ENCODE data around the gene B3GAT3.
"Not testable (repeated sequence)": the region's sequence is repeated elsewhere in the genome, so short reads cannot be mapped to it uniquely, and the experiment has no call there.

The B3GAT3 gene

DNA sequence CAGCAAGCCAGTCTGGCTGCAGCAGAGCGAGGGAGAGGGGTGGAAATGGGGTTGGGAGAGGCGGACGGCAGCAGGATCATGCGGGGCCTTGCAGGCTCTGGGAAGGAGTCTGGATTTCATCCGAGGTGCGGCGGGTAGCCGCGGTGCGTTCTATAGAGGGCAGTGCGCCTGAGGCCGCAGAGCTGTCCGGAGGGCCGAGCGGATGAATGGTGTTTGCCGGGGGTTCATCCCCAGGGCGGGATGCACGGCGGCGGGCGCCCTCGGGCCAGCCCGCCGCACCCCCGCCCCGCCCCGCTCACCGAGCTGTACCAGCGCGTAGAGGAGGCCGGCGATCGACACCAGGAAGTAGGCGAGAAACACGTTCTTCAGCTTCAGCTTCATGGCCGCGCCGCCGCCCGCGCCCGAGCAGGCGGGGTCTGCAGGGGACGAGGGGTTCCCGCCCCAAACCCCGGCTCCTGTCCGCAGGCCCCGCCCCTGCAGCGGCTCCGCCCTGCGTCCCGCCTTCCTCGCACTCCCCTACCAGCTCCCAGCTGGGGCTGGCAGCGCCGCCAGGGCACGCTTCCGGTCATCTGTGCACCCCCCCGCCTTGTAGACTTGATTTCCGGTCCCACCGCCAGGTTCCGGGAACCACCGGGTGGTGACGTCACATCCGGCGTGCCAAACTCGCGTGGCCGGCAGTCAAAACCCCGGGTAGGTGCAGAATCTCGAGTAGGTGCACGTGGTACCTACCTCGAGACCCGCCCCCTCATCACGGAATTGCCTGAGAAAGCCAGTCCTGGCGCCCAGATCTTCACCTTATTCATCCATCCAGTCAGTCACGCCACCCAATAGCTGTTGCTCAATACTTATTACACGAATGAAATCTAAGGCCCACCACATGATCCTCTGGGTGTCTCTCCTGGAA, at the start of gene B3GAT3:
Gene B3GAT3, minus strand, starts transcription at position 420 of the 904 bp plus-strand sequence. Its CDS starts 39 bp downstream, at position 381.
- peak; percentile 99 for DNase-seq

- DNase-seq, result no peak
Measured at GRCh38 chr11:62671236-62671607, 49.4 kb upstream of the B3GAT3 start.

- DNase-seq, result no peak
Measured at GRCh38 chr11:62669420-62670161, 47.8 kb upstream of the B3GAT3 start.

- no peak for DNase-seq
Measured at GRCh38 chr11:62667460-62667859, 45.7 kb upstream of the B3GAT3 start.

DNA sequence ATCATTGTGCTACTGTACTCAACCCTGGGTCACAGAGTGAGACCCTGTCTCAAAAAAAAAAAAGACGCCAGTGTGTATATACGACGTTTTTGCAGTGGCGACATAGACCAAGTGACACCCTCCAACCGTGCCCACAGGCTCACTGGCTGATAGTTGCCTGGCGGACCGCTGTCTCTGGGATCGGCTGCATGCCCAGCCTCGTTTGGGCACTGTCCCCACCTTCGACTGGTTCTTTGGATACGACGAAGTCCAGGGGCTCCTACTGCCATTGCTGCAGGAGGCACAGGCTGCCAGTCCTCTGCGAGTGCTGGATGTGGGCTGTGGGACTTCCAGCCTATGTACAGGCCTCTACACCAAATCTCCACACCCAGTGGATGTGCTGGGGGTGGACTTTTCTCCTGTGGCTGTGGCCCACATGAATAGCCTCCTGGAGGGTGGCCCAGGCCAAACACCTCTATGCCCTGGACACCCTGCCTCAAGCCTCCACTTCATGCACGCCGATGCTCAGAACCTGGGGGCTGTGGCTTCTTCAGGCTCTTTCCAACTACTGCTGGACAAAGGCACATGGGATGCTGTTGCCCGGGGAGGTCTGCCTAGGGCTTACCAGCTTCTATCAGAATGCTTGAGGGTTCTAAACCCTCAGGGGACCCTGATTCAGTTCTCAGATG, 44.6 kb upstream of the B3GAT3 start:
- no peak for DNase-seq

GRCh38 chr11:62665599-62666258, 43.9 kb upstream of the B3GAT3 start:
- DNase-seq, result peak; percentile 72

DNA sequence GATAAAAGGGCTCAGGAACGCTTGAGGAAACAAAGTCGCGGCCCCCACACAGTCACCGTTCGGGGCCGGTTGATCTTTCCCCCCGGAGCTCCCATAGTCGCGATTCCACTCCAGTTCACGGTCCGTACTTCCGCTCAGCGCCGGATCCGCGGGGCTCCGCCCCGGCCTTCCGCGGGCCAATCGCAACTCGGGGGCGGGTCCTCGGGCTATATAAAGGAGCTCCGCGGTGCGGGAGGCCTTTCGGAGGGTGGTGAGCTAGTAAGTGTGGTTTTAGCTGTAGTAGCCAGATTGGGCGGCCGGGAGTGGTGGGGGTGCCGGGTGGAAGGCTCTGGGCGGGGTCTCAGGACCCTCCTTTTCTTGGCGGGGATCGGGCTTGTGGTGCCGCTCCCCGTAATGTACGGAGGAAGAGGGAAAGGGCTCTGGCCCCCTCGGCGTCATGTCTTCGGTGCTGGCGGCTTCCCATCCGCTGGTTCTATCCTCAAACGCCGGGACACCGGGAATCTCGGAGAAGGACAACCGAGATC, 43.4 kb upstream of the B3GAT3 start, which contains the start of the genes C11orf98 and CSKMT:
Gene C11orf98, minus strand, starts transcription at position 136 of the 524 bp plus-strand sequence. Its CDS starts 41 bp downstream, at position 95.
Gene CSKMT, plus strand, starts transcription at position 238 of the 524 bp plus-strand sequence. CDS start 568 bp downstream, outside the sequence.
- DNase-seq, result peak; percentile 97

- DNase-seq, result peak; percentile 70
Measured at GRCh38 chr11:62664405-62665074, 42.8 kb upstream of the B3GAT3 start.

GRCh38 chr11:62656796-62657429, 35.1 kb upstream of the B3GAT3 start:
- DNase-seq, result no peak

DNA sequence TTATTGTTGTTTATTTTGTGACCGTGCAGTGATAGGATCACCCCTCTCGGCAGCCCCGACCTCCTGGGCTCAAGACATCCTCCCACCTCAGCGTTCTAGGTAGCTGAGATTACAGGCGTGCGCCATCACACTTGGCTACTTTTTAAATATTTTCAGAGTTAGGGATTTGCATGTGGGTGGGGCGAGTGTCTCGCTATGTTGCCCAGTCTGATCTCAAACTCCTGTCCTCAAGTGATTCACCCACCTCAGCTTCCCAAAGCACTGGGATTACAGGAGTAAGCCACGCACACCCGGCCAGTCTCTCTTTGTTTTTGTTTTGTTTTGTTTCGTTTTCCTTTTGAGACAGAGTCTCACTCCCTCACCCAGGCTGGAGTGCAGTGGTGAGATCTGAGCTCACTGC, 32.5 kb upstream of the B3GAT3 start:
- no peak for DNase-seq

GRCh38 chr11:62652161-62653006, 30.6 kb upstream of the B3GAT3 start:
- DNase-seq, result peak; percentile 78

GRCh38 chr11:62650283-62650682, 28.5 kb upstream of the B3GAT3 start:
- DNase-seq, result not testable (repeated sequence)

- no peak for DNase-seq
Measured at GRCh38 chr11:62649486-62649885, 27.7 kb upstream of the B3GAT3 start.

DNA sequence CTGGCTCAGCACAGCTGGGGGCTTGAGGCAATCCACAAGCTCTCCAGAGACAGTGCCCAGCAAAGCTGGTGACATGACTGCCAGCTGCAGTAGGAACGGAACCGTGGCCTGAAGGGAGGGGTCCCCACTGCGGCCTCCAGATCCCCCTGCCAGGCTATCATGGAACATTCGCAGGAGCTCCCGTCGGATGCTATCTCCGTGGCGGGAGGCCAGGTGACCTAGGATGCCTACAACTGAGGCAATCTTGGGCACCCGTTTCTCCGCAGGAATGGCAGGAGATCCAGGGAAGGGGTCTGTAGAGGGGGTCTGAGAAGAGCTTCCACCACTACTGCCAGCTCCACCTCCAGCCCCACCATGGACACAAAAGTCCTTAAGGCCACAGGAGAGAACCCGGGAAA, 27.2 kb upstream of the B3GAT3 start:
- DNase-seq, result no peak

DNA sequence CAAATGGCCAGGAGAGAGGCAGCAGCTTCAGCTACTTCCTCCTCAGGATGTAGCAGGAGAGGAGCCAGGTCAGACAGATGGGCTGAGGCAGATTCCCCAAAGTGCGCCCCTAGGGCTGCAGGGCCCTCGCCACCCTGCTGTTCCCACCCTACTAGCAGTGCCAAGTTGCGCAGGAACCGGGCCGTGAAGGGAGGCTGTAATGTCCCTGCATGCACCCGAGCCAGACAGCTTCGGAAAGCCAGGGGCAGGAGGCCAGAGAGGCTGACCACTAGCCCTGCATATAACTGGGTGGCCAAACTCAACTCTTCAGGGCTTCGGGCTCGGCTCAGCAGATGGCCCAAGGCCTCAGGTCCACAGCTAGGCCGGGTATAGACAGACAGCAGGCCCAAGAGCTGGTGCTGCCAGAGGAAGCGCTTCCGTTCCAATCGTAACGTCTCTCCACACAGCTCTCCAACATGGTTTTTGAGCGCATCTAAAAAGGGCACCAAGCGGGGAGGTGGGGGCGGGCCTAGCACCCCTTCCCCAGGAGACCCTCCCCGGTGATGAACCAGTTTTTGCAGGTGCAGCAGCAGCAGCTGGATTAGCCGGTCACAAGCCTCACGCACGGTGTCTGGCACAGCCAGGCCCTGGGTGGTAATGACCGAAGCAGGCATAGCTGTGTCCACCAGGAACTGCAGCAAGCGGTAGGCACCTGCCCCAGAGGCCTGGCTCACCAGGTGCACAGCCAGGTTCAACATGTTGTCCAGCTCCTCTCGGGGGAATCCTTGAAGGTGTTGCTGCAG, 26.6 kb upstream of the B3GAT3 start:
- DNase-seq, result no peak

- DNase-seq, result no peak
Measured at GRCh38 chr11:62647609-62648005, 25.8 kb upstream of the B3GAT3 start.

DNA sequence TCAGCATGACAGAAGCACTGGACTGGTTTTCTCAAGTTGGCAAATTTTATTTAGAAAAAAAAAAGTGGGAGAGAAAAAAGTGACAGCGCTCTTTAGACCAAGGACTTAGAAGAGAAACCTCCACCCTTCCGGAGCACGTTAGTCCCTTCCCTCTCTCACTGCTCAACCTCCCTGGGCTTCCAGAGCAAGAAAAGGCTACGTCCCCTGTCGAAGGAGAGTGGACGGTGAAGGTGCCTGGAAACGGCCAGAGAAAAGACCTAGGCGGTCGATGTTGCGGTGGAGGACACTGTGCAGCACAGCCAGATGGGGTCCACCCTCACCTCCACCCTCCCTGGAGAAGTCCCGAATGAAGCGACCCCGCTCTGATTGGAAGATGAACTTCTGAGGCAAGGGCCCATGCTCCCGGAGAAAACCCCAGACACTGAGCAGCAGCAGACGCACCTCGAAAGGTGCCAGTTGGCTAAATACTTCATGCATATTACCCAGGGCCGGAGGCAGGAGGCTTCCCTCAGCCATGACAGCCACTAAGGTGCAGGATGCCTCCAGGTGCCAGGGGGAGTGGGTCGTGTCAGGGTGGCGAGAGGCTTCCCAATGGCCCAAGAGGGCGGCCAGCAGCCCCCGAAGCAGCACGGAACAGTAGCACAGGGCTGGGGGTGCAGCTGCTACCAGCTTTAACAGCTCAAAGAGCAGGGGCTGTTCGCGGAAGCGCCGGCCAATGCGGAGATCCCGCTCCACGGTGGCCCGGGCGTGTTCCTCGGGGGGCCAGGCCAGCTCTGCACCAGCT, 25.2 kb upstream of the B3GAT3 start:
- no peak for DNase-seq

All from CD4-positive, alpha-beta T cell treated with Interleukin-17A for 1 hour (primary cell).